ENCODE measurements around the gene KRT3. TPM values are rescaled to one million over a fixed set of nuclear protein-coding genes. Genes with fewer than 3 reads are reported as not detected.

KRT3 gene
- total RNA-seq, result not detected
- polyA plus RNA-seq (ENCODE audit: insufficient read depth, low read depth, low replicate concordance), result not detected
- long read RNA-seq, donor 1, result 0 reads
- long read RNA-seq, donor 2, result 0 reads
- long read RNA-seq, donor 3, result 0 reads
- long read RNA-seq, donor 4, result 0 reads
- long read RNA-seq, donor 5, result 0 reads
- long read RNA-seq, donor 6, result 0 reads
- long read RNA-seq, donor 7, result 0 reads
- long read RNA-seq, donor 8, result 0 reads
- long read RNA-seq, donor 9, result 0 reads
- long read RNA-seq, donor 10, result 0 reads

DNA sequence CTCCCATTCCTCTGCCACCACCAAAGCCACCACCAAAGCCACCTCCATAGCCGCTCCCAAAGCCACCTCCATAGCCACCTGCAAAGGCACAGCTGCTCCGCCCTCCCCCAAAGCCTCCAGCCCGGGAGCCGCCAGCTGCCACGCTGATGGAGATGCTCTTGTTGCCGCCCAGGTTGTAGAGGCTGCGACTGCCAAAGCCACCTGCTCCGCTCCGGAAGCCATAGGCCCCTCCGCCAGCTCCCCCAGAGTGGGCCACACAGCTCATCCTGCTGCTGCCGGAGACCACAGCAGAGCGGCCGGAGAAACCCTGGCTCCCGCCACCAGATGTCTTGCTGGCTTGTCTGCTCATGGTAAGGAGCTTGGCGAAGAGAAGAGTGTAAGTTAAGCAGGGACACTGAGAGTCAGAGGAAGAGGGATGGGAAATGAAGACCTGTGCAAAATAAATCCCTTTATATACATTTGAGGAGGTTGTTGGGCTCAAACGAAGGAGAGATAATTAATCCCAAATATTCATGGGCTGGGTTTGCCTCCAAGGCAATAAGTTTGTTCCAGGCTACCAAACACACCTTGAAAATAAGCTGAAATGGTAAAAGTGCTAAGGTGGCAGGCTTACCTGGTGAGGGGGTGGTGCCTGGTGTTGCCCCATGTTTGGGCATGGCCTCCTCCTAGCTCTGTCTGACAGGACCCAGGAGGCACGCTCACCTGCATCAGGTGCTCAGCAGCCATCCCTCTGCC is at the start of gene KRT3:
Gene KRT3 (minus strand): TSS at position 424 of the 735 bp plus-strand sequence. CDS start 75 bp downstream, at position 349.
- no peak for DNase-seq
- FAIRE-seq, result no peak

DNA sequence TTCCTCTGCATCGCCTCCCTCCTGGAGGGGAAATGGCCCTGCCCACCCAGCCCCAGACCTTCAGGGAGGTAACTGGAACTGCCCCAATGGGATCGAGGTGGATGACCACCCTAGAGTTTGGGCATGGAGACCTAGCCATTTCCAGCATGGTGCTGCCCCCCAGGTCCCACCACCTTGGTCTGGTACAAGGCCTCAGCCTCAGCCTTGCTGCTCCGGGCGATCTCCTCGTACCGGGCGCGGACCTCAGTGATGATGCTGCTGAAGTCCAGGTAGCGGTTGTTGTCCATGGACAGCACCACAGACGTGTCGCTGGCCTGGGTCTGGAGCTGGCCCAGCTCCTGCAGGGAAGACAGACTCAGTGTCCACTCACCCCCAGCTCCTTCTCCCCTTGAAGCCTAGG is 48.5 kb upstream of the KRT3 start:
- FAIRE-seq, result no peak
- Histone ChIP-seq H3K36me3 (ENCODE audit: control insufficient read depth in 2 of 3, insufficient read depth in 3 of 3, low read length in 3 of 3) (no peaks in the 10 kb centered on the region), H3K4me1 (ENCODE audit: control insufficient read depth in 2 of 3, insufficient read depth in 2 of 3, low read depth in 1 of 3, low read length in 3 of 3) (no peaks in the 10 kb centered on the region), H3K27me3 (ENCODE audit: control insufficient read depth, insufficient read depth, low read length) (no peaks in the 10 kb centered on the region), H3K9me3 (ENCODE audit: control insufficient read depth in 2 of 3, insufficient read depth in 1 of 3, low read length in 3 of 3) (no peaks in the 10 kb centered on the region), H3K9ac (ENCODE audit: low read length in 3 of 3) (no peak overlapping the region), H3K4me3 (ENCODE audit: low read length in 3 of 3) (no peak overlapping the region), H3K27ac (ENCODE audit: low read depth in 2 of 2, low read length in 2 of 2) (no peak overlapping the region)
- TF ChIP-seq, protein P1, sequence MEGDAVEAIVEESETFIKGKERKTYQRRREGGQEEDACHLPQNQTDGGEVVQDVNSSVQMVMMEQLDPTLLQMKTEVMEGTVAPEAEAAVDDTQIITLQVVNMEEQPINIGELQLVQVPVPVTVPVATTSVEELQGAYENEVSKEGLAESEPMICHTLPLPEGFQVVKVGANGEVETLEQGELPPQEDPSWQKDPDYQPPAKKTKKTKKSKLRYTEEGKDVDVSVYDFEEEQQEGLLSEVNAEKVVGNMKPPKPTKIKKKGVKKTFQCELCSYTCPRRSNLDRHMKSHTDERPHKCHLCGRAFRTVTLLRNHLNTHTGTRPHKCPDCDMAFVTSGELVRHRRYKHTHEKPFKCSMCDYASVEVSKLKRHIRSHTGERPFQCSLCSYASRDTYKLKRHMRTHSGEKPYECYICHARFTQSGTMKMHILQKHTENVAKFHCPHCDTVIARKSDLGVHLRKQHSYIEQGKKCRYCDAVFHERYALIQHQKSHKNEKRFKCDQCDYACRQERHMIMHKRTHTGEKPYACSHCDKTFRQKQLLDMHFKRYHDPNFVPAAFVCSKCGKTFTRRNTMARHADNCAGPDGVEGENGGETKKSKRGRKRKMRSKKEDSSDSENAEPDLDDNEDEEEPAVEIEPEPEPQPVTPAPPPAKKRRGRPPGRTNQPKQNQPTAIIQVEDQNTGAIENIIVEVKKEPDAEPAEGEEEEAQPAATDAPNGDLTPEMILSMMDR (IDR thresholded peaks at IDR 0.05; ENCODE audit: borderline replicate concordance, extremely low read depth, insufficient read depth), result no peak
- DNase-seq, result peak in 1 of 5 donors; percentile 43
- intact Hi-C loops (cut with DNase I), result no loop called here

More for the DNA sequence above, at the start of gene KRT3:
- intact Hi-C loops (cut with DNase I), result no loop called here
- Histone ChIP-seq H3K4me1 (ENCODE audit: control insufficient read depth in 2 of 3, insufficient read depth in 2 of 3, low read depth in 1 of 3, low read length in 3 of 3) (no peaks in the 10 kb centered on the region), H3K27ac (ENCODE audit: low read depth in 2 of 2, low read length in 2 of 2) (no peak within 1 kb of the TSS), H3K9ac (ENCODE audit: low read length in 3 of 3) (no peak within 1 kb of the TSS), H3K9me3 (ENCODE audit: control insufficient read depth in 2 of 3, insufficient read depth in 1 of 3, low read length in 3 of 3) (no peaks in the 10 kb centered on the region), H3K36me3 (ENCODE audit: control insufficient read depth in 2 of 3, insufficient read depth in 3 of 3, low read length in 3 of 3) (no peaks in the 10 kb centered on the region), H3K4me3 (ENCODE audit: low read length in 3 of 3) (no peak within 1 kb of the TSS), H3K27me3 (ENCODE audit: control insufficient read depth, insufficient read depth, low read length) (no peaks in the 10 kb centered on the region)
- TF ChIP-seq, protein P1 (IDR thresholded peaks at IDR 0.05; ENCODE audit: borderline replicate concordance, extremely low read depth, insufficient read depth), result no peak

DNA sequence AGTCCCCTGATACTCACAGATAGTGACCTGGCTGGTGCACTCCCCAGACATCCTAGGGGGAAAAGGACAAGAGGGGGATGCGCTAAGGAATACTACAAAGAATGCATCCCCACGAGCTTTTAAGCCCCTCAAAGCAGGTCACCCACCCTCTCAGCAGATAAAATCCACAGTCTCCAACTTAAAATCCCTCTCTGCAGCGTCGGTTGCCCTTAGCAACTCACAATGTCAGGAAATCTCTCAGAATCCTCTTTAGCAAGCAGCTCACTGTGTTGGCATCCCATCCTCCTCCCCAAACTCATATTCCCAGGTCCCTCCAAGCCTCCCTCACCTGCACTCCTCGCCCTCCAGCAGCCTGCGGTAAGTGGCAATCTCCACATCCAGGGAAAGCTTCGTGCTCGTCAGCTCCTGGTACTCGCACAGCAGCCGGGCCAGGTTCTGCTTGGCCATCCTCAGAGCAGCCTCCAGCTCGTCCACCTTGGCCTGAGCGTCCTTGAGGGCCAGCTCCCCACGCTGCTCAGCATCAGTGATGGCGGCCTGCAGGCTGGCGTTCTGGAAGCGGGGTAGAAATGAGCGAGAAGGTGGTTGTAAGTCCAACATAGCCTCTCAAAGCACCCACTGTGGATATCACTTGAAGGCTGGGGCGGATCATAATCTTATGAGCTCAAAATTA is 43.7 kb upstream of the KRT3 start:
- no peak overlapping the region for H3K4me3 ChIP-seq (ENCODE audit: low read length in 3 of 3)
- DNase-seq (no peak), FAIRE-seq (no peak)
- H3K9me3 ChIP-seq (ENCODE audit: control insufficient read depth in 2 of 3, insufficient read depth in 1 of 3, low read length in 3 of 3), result no peaks in the 10 kb centered on the region
- H3K27ac ChIP-seq (ENCODE audit: low read depth in 2 of 2, low read length in 2 of 2), result no peak overlapping the region
- no peaks in the 10 kb centered on the region for H3K36me3 ChIP-seq (ENCODE audit: control insufficient read depth in 2 of 3, insufficient read depth in 3 of 3, low read length in 3 of 3)
- H3K27me3 ChIP-seq (ENCODE audit: control insufficient read depth, insufficient read depth, low read length), result no peaks in the 10 kb centered on the region
- H3K4me1 ChIP-seq (ENCODE audit: control insufficient read depth in 2 of 3, insufficient read depth in 2 of 3, low read depth in 1 of 3, low read length in 3 of 3), result no peaks in the 10 kb centered on the region
- intact Hi-C loops (cut with DNase I), result no loop called here
- H3K9ac ChIP-seq (ENCODE audit: low read length in 3 of 3), result no peak overlapping the region
- TF ChIP-seq, protein P1 (IDR thresholded peaks at IDR 0.05; ENCODE audit: borderline replicate concordance, extremely low read depth, insufficient read depth), result no peak
